BE2C (cell line): ENCODE data around the gene JAKMIP1.

Experiments
- DNase-seq: peaks from one replicate; pipeline ENCODE4 v3.0.0-alpha.2; 2020
- H3K27me3 ChIP-seq: fragments of 250-450 bp; sonication (Bioruptor Pico); 2 replicates; pipeline ENCODE4 v1.5.1; 2020; ENCODE audit warnings: mild to moderate bottlenecking
- H3K36me3 ChIP-seq: fragments of 250-450 bp; sonication (Bioruptor Pico); 2 replicates; pipeline ENCODE4 v1.5.1; 2020; ENCODE audit warnings: mild to moderate bottlenecking
- H3K4me1 ChIP-seq: fragments of 250-450 bp; sonication (Bioruptor Pico); 2 replicates; pipeline ENCODE4 v1.5.1; 2020
- H3K4me3 ChIP-seq: 2 replicates; pipeline ENCODE4 v1.5.1; 2011; ENCODE audit warnings: low read depth, low read length
- H3K9me3 ChIP-seq: fragments of 250-450 bp; sonication (Bioruptor Pico); 2 replicates; pipeline ENCODE4 v1.5.1; 2020
- TF ChIP-seq, protein P1 (sequence below): IDR thresholded peaks from 2 replicates; pipeline ENCODE4 v1.5.1; 2012; ENCODE audit warnings: mild to moderate bottlenecking, low read depth, low read length

The JAKMIP1 gene

DNA sequence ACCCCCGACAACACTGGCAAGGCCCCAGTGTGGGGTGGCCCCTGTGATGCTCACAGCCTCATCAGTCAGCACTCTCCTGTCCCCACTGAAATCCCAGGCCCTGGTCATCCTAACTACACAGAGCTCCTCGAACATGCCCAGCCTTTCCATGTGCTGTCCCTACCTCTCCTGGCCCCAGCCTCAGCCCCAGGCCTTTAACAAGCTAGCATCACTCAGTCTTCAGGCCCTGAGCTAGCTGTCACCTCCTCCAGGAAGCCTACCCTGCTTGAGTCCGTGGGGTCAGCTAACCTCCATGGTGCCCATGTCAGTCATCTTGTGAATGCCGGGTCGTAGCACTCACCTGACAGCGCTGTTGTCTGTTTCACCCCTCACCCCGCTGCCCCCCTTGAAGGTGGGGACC lies 156.5 kb downstream of the JAKMIP1 start:
- no peaks in the 10 kb centered on the region for H3K27me3 ChIP-seq
- TF ChIP-seq, protein P1, sequence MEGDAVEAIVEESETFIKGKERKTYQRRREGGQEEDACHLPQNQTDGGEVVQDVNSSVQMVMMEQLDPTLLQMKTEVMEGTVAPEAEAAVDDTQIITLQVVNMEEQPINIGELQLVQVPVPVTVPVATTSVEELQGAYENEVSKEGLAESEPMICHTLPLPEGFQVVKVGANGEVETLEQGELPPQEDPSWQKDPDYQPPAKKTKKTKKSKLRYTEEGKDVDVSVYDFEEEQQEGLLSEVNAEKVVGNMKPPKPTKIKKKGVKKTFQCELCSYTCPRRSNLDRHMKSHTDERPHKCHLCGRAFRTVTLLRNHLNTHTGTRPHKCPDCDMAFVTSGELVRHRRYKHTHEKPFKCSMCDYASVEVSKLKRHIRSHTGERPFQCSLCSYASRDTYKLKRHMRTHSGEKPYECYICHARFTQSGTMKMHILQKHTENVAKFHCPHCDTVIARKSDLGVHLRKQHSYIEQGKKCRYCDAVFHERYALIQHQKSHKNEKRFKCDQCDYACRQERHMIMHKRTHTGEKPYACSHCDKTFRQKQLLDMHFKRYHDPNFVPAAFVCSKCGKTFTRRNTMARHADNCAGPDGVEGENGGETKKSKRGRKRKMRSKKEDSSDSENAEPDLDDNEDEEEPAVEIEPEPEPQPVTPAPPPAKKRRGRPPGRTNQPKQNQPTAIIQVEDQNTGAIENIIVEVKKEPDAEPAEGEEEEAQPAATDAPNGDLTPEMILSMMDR = no peak
- DNase-seq = no peak

DNA sequence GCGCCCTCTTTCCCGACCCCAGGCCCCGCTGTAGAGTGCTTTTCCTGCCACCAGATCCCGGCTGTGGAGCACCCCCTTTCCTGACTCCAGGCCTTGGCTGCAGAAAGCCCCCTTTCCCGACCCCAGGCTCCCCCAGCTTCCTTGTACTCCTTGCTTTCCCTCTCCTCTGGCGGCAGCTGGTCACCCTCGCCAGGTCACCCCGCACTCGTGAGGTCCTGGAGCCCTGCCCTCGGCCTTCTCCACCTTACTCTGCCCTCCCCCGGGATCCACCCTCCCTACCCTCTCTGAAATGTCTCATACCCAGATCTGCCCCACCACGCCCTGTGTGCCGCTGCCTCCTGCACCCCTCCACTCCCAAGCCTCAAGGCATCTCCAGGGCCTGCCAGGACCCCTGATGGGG lies 157.2 kb downstream of the JAKMIP1 start:
- DNase-seq = no peak
- H3K4me1 ChIP-seq = no peaks in the 10 kb centered on the region
- TF ChIP-seq, protein P1 = no peak
- H3K9me3 ChIP-seq = no peaks in the 10 kb centered on the region
- H3K4me3 ChIP-seq = no peak overlapping the region
- H3K36me3 ChIP-seq = no peaks in the 10 kb centered on the region
- H3K27me3 ChIP-seq = no peaks in the 10 kb centered on the region

More for the DNA sequence above, 156.5 kb downstream of the JAKMIP1 start:
- H3K4me1 ChIP-seq = no peaks in the 10 kb centered on the region
- no peak overlapping the region for H3K4me3 ChIP-seq
- no peaks in the 10 kb centered on the region for H3K36me3 ChIP-seq
- no peaks in the 10 kb centered on the region for H3K9me3 ChIP-seq

DNA sequence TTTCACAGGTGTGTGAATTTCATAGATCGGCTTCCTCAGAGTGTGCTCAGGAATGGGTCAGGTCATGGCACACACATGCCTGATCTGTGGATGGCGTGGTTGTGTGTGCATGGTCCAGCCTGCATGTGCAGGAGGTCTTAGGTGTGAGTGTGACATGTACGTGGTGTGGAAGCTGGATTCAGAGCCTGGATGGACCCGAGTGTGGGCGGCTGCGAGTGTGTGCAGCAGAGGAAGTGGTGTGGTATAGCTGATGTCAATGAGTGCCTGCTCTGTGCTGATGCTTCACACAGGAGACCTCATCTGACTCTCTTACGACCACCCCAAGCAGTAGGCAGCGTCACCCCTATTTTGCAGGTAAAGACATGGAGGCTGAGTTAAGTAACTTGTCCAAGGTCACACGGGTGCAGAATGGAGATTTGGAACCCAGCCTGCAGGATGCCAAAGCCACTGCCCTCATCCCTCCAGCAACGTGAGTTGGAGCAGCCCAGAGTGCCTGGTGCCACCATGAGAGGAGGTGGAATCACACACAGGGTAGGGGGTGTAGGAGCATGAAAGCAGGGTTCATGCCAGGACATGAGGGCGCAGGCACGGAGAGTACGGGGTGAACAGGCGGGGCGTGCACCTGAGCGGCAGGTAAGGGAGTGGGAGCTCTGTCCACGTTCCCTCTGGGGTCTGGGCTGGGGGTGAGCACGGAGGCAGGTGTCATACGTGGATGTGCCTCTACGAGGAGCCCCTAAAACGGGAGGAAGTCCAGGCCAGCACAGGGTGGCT lies 157.9 kb downstream of the JAKMIP1 start:
- H3K4me3 ChIP-seq = no peak overlapping the region
- no peaks in the 10 kb centered on the region for H3K27me3 ChIP-seq
- H3K36me3 ChIP-seq = no peaks in the 10 kb centered on the region
- no peak for DNase-seq
- no peaks in the 10 kb centered on the region for H3K9me3 ChIP-seq
- TF ChIP-seq, protein P1 = no peak
- H3K4me1 ChIP-seq = no peaks in the 10 kb centered on the region

DNA sequence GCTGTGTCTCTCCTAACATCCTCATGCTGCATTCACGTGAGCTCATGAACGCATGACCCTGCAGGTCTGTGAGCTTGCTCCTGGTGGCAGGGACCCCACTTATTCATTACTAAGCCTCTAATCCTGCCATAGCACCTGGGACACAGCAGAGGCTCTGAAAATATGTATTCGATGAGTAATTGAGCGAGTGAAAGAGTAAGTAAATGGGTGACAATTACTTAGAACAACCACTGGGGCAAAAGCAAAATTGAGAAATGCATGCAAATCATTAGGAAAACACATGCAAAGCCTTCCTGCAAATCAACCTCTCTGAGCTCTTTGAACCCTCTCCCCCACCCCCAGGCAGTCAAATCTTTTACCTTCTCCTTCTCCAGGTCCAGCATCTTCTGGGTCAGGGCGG lies 158.5 kb downstream of the JAKMIP1 start:
- H3K27me3 ChIP-seq = no peaks in the 10 kb centered on the region
- no peak for DNase-seq
- H3K36me3 ChIP-seq = no peaks in the 10 kb centered on the region
- no peaks in the 10 kb centered on the region for H3K4me1 ChIP-seq
- TF ChIP-seq, protein P1 = no peak
- no peak overlapping the region for H3K4me3 ChIP-seq
- no peaks in the 10 kb centered on the region for H3K9me3 ChIP-seq

DNA sequence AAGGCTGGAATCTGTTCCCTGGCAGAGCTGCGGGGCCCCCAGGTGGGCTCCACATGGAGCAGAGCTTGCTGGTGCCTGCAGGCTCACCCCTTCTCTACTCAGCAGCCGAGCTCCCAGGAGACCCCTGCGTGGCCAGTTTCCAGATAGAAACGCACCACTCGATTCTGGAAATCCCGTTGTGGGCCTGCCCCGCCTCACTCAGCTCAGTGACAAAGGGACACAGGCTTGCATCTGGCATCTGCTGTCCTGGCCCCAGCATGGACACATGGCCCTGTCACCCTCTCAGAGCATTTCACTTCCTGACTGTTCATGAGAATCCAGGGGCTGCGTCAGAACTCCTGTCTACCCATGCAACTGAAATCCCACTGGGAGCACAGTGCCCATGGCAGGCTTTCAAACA lies 161.6 kb downstream of the JAKMIP1 start:
- H3K9me3 ChIP-seq = no peaks in the 10 kb centered on the region
- no peak overlapping the region for H3K4me3 ChIP-seq
- DNase-seq = peak; percentile 63
- no peaks in the 10 kb centered on the region for H3K36me3 ChIP-seq
- H3K4me1 ChIP-seq = no peaks in the 10 kb centered on the region
- TF ChIP-seq, protein P1 = no peak
- H3K27me3 ChIP-seq = no peaks in the 10 kb centered on the region

DNA sequence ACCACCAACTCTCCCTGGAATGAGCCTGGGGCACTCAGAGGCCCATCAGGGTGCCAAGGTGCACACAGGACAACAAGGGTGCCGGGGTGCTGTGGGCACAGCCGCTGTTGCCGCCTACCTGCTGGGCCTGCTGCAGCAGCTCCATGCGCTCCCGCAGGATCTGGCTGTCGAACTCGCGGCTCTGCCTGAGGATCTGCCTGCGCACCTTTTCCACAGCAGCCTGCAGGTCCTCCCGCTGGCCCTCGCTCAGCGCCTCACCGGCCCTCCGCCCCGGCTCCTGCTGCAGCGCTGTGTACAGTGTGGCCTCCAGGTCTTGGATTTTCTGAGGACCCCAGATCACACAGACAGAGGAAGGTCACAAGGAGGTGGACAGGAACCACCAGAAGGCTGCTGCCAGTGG lies 164.6 kb downstream of the JAKMIP1 start:
- no peak for DNase-seq

More for the DNA sequence above, 164.6 kb downstream of the JAKMIP1 start:
- Histone ChIP-seq H3K36me3 (no peaks in the 10 kb centered on the region), H3K9me3 (no peaks in the 10 kb centered on the region), H3K4me1 (no peaks in the 10 kb centered on the region), H3K4me3 (no peak overlapping the region), H3K27me3 (no peaks in the 10 kb centered on the region)
- TF ChIP-seq, protein P1 = no peak
